Measurements from ENCODE around the gene THAP11. TPM values are rescaled to one million over a fixed set of nuclear protein-coding genes. Genes with fewer than 3 reads are reported as not detected.

Gene THAP11
- total and polyA plus RNA-seq, 2 of the 13 experiments (the other 11 are each of a cell fraction or from before 2014, with no cell fraction given) = 44.2 to 53.4 TPM

DNA sequence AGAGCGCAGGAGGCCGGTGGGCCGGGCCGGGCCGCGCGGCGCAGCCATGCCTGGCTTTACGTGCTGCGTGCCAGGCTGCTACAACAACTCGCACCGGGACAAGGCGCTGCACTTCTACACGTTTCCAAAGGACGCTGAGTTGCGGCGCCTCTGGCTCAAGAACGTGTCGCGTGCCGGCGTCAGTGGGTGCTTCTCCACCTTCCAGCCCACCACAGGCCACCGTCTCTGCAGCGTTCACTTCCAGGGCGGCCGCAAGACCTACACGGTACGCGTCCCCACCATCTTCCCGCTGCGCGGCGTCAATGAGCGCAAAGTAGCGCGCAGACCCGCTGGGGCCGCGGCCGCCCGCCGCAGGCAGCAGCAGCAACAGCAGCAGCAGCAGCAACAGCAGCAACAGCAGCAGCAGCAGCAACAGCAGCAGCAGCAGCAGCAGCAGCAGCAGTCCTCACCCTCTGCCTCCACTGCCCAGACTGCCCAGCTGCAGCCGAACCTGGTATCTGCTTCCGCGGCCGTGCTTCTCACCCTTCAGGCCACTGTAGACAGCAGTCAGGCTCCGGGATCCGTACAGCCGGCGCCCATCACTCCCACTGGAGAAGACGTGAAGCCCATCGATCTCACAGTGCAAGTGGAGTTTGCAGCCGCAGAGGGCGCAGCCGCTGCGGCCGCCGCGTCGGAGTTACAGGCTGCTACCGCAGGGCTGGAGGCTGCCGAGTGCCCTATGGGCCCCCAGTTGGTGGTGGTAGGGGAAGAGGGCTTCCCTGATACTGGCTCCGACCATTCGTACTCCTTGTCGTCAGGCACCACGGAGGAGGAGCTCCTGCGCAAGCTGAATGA lies 606 bp downstream of the THAP11 start (continued):
- 0 out of 2 replicates have a peak, but pooled peaks have one; percentile 61 for TF ChIP-seq ATF7-NPFF (CRISPR knock-in tag; IDR thresholded peaks at IDR 0.05; ENCODE audit: low read depth)
- TF ChIP-seq ZNF101 (CRISPR knock-in tag; IDR thresholded peaks at IDR 0.05; ENCODE audit: borderline replicate concordance, low read depth) = no peak
- no peak for TF ChIP-seq ZNF256 (CRISPR knock-in tag; conservative IDR thresholded peaks at IDR 0.05)
- no peak for TF ChIP-seq ZNF121 (CRISPR knock-in tag; IDR thresholded peaks at IDR 0.05)
- TF ChIP-seq SETDB1 (CRISPR knock-in tag; IDR thresholded peaks at IDR 0.05; ENCODE audit: borderline replicate concordance) = no peak
- TF ChIP-seq ETV5 (CRISPR knock-in tag; IDR thresholded peaks at IDR 0.05; ENCODE audit: borderline replicate concordance) = 0 out of 2 replicates have a peak, but pooled peaks have one; percentile 23
- TF ChIP-seq, protein P1, sequence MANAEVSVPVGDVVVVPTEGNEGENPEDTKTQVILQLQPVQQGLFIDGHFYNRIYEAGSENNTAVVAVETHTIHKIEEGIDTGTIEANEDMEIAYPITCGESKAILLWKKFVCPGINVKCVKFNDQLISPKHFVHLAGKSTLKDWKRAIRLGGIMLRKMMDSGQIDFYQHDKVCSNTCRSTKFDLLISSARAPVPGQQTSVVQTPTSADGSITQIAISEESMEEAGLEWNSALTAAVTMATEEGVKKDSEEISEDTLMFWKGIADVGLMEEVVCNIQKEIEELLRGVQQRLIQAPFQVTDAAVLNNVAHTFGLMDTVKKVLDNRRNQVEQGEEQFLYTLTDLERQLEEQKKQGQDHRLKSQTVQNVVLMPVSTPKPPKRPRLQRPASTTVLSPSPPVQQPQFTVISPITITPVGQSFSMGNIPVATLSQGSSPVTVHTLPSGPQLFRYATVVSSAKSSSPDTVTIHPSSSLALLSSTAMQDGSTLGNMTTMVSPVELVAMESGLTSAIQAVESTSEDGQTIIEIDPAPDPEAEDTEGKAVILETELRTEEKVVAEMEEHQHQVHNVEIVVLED (CRISPR knock-in tag; IDR thresholded peaks at IDR 0.05; ENCODE audit: borderline replicate concordance) = peak; percentile 7; the same call in 1 of the 2 replicates
- no peak for TF ChIP-seq ZFP36L2 (CRISPR knock-in tag; IDR thresholded peaks at IDR 0.05)
- TF ChIP-seq IRX3 (CRISPR knock-in tag; IDR thresholded peaks at IDR 0.05; ENCODE audit: borderline replicate concordance, low read depth) = no peak
- no peak for TF ChIP-seq TEAD2 (CRISPR knock-in tag; IDR thresholded peaks at IDR 0.05)
- no peak for TF ChIP-seq NFIB (CRISPR knock-in tag; IDR thresholded peaks at IDR 0.05; ENCODE audit: borderline replicate concordance)
- TF ChIP-seq ZNF737 (CRISPR knock-in tag; IDR thresholded peaks at IDR 0.05; ENCODE audit: borderline replicate concordance) = 0 out of 2 replicates have a peak, but pooled peaks have one; percentile 77
- TF ChIP-seq, protein P2, sequence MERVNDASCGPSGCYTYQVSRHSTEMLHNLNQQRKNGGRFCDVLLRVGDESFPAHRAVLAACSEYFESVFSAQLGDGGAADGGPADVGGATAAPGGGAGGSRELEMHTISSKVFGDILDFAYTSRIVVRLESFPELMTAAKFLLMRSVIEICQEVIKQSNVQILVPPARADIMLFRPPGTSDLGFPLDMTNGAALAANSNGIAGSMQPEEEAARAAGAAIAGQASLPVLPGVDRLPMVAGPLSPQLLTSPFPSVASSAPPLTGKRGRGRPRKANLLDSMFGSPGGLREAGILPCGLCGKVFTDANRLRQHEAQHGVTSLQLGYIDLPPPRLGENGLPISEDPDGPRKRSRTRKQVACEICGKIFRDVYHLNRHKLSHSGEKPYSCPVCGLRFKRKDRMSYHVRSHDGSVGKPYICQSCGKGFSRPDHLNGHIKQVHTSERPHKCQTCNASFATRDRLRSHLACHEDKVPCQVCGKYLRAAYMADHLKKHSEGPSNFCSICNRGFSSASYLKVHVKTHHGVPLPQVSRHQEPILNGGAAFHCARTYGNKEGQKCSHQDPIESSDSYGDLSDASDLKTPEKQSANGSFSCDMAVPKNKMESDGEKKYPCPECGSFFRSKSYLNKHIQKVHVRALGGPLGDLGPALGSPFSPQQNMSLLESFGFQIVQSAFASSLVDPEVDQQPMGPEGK (CRISPR knock-in tag; IDR thresholded peaks at IDR 0.05) = no peak
- peak; percentile 38 for TF ChIP-seq SKI (IDR thresholded peaks at IDR 0.05; ENCODE audit: partially characterized antibody)
- TF ChIP-seq, protein P3, sequence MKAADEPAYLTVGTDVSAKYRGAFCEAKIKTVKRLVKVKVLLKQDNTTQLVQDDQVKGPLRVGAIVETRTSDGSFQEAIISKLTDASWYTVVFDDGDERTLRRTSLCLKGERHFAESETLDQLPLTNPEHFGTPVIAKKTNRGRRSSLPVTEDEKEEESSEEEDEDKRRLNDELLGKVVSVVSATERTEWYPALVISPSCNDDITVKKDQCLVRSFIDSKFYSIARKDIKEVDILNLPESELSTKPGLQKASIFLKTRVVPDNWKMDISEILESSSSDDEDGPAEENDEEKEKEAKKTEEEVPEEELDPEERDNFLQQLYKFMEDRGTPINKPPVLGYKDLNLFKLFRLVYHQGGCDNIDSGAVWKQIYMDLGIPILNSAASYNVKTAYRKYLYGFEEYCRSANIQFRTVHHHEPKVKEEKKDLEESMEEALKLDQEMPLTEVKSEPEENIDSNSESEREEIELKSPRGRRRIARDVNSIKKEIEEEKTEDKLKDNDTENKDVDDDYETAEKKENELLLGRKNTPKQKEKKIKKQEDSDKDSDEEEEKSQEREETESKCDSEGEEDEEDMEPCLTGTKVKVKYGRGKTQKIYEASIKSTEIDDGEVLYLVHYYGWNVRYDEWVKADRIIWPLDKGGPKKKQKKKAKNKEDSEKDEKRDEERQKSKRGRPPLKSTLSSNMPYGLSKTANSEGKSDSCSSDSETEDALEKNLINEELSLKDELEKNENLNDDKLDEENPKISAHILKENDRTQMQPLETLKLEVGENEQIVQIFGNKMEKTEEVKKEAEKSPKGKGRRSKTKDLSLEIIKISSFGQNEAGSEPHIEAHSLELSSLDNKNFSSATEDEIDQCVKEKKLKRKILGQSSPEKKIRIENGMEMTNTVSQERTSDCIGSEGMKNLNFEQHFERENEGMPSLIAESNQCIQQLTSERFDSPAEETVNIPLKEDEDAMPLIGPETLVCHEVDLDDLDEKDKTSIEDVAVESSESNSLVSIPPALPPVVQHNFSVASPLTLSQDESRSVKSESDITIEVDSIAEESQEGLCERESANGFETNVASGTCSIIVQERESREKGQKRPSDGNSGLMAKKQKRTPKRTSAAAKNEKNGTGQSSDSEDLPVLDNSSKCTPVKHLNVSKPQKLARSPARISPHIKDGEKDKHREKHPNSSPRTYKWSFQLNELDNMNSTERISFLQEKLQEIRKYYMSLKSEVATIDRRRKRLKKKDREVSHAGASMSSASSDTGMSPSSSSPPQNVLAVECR (CRISPR knock-in tag; IDR thresholded peaks at IDR 0.05; ENCODE audit: borderline replicate concordance) = peak; percentile 75
- no peak for TF ChIP-seq SIN3B (IDR thresholded peaks at IDR 0.05; ENCODE audit: low read length)
- no peak for TF ChIP-seq FOXM1 (CRISPR knock-in tag; IDR thresholded peaks at IDR 0.05)

All from HepG2 (cell line).